ENCODE results near the gene CATSPERZ. TPM values are rescaled to one million over a fixed set of nuclear protein-coding genes. Genes with fewer than 3 reads are reported as not detected.
"Not testable (repeated sequence)": the region's sequence is repeated elsewhere in the genome, so short reads cannot be mapped to it uniquely, and the experiment has no call there.

CATSPERZ gene
- total RNA-seq, 2 experiments from 2014 or later = 0.39 TPM; not detected in 1

GRCh38 chr11:64323984-64324383, 23.8 kb downstream of the CATSPERZ start:
- H3K27me3 Mint-ChIP-seq; ATAC-seq; intact Hi-C loops (cut with DNase I, micrococcal nuclease); H3K9me3 Mint-ChIP-seq (ENCODE audit: low read depth); H3K27ac Mint-ChIP-seq; POLR2A ChIA-PET; H3K4me3 Mint-ChIP-seq; DNase-seq: not testable (repeated sequence)
- CTCF ChIA-PET = interaction anchor here (2.7 kb wide), 1 partner anchor 22 kb away, joined by 9 read pairs; no protein-coding TSS in a partner anchor
- H3K36me3 Mint-ChIP-seq (ENCODE audit: low read depth) = peaks cover 13% of the 10 kb centered on the region
- H3K4me1 Mint-ChIP-seq = peaks cover 12% of the 10 kb centered on the region

GRCh38 chr11:64324692-64325469, 24.7 kb downstream of the CATSPERZ start:
- Mint-ChIP-seq H3K4me3 (no peak overlapping the region), H3K27ac (no peak overlapping the region), H3K27me3 (no peaks in the 10 kb centered on the region), H3K4me1 (peaks cover 6% of the 10 kb centered on the region), H3K36me3 (ENCODE audit: low read depth) (peaks cover 13% of the 10 kb centered on the region), H3K9me3 (ENCODE audit: low read depth) (no peaks in the 10 kb centered on the region)
- ATAC-seq (no peak), DNase-seq (no peak)
- CTCF ChIA-PET = interaction anchor here (0.9 to 2.7 kb wide), 2 partner anchors 23 to 53 kb away, joined by 5 to 9 read pairs; no protein-coding TSS in a partner anchor
- POLR2A ChIA-PET = no interaction called here
- intact Hi-C loops (cut with DNase I, micrococcal nuclease) = no loop called here

- ChIA-PET POLR2A (no interaction called here), CTCF (interaction anchor here (0.9 kb wide), 1 partner anchor 683 kb away, joined by 4 read pairs; no protein-coding TSS in a partner anchor)
- Mint-ChIP-seq H3K27me3 (no peaks in the 10 kb centered on the region), H3K4me1 (peaks cover 9% of the 10 kb centered on the region), H3K36me3 (ENCODE audit: low read depth) (no peaks in the 10 kb centered on the region), H3K27ac (no peak overlapping the region), H3K4me3 (no peak overlapping the region), H3K9me3 (ENCODE audit: low read depth) (no peaks in the 10 kb centered on the region)
- intact Hi-C loops (cut with DNase I, micrococcal nuclease) = no loop called here
- ATAC-seq (no peak), DNase-seq (no peak)
Measured at GRCh38 chr11:64327375-64327774, 27.2 kb downstream of the CATSPERZ start.

GRCh38 chr11:64327993-64328392, 27.8 kb downstream of the CATSPERZ start:
- intact Hi-C loops (cut with DNase I, micrococcal nuclease) = no loop called here
- no peaks in the 10 kb centered on the region for H3K27me3 Mint-ChIP-seq
- no peaks in the 10 kb centered on the region for H3K9me3 Mint-ChIP-seq (ENCODE audit: low read depth)
- H3K4me1 Mint-ChIP-seq = peaks cover 9% of the 10 kb centered on the region
- H3K36me3 Mint-ChIP-seq (ENCODE audit: low read depth) = no peaks in the 10 kb centered on the region
- ChIA-PET POLR2A (no interaction called here), CTCF (no interaction called here)
- ATAC-seq = no peak
- no peak for DNase-seq
- no peak overlapping the region for H3K27ac Mint-ChIP-seq
- H3K4me3 Mint-ChIP-seq = no peak overlapping the region

GRCh38 chr11:64330888-64331287, 30.7 kb downstream of the CATSPERZ start:
- H3K4me1 Mint-ChIP-seq = peaks cover 17% of the 10 kb centered on the region
- no peaks in the 10 kb centered on the region for H3K9me3 Mint-ChIP-seq (ENCODE audit: low read depth)
- ChIA-PET POLR2A (interaction anchor here (0.6 to 1.4 kb wide), 2 partner anchors 11 to 13 kb away, joined by 3 to 9 read pairs; partner anchors contain the start of genes PRDX5 and TRMT112), CTCF (interaction anchor here (0.6 to 4.0 kb wide), 5 partner anchors 11 to 126 kb away, joined by 3 to 33 read pairs (median 4); partner anchors contain the start of genes PRDX5 and TRMT112)
- peaks cover 8% of the 10 kb centered on the region for H3K36me3 Mint-ChIP-seq (ENCODE audit: low read depth)
- ATAC-seq (no peak), DNase-seq (no peak)
- intact Hi-C loops (cut with DNase I, micrococcal nuclease) = loop anchor here in 1 of 2 experiments (1.0 kb wide), 1 partner anchor 13 kb away; the partner anchor contains the start of gene PRDX5
- no peak overlapping the region for H3K27ac Mint-ChIP-seq
- no peaks in the 10 kb centered on the region for H3K27me3 Mint-ChIP-seq
- H3K4me3 Mint-ChIP-seq = no peak overlapping the region

- no peaks in the 10 kb centered on the region for H3K27me3 Mint-ChIP-seq
- peak overlapping the region; percentile 43 for H3K27ac Mint-ChIP-seq
- H3K9me3 Mint-ChIP-seq (ENCODE audit: low read depth) = no peaks in the 10 kb centered on the region
- no peak overlapping the region for H3K4me3 Mint-ChIP-seq
- POLR2A ChIA-PET = interaction anchor here (0.6 to 1.4 kb wide), 4 partner anchors 10 to 125 kb away, joined by 3 to 9 read pairs (median 5); partner anchors contain the start of genes FERMT3, PRDX5 and TRMT112
- intact Hi-C loops (cut with DNase I, micrococcal nuclease) = loop anchor here in 1 of 2 experiments (1.0 kb wide), 1 partner anchor 13 kb away; the partner anchor contains the start of gene PRDX5
- CTCF ChIA-PET = interaction anchor here (0.6 to 4.0 kb wide), 9 partner anchors 11 to 127 kb away, joined by 3 to 33 read pairs (median 4); partner anchors contain the start of genes ESRRA, PRDX5 and TRMT112
- DNase-seq (peak; percentile 90), ATAC-seq (peak; percentile 85)
- H3K4me1 Mint-ChIP-seq = peaks cover 17% of the 10 kb centered on the region
- H3K36me3 Mint-ChIP-seq (ENCODE audit: low read depth) = peaks cover 8% of the 10 kb centered on the region
Measured at GRCh38 chr11:64331569-64332371, 31.6 kb downstream of the CATSPERZ start.

GRCh38 chr11:64333556-64333955, 33.4 kb downstream of the CATSPERZ start:
- intact Hi-C loops (cut with DNase I, micrococcal nuclease) = no loop called here
- no peak for DNase-seq
- POLR2A ChIA-PET = no interaction called here

GRCh38 chr11:64334764-64335735, 34.9 kb downstream of the CATSPERZ start:
- ATAC-seq = peak; percentile 71
- POLR2A ChIA-PET = no interaction called here

More at GRCh38 chr11:64333556-64333955, 33.4 kb downstream of the CATSPERZ start:
- H3K27ac Mint-ChIP-seq = no peak overlapping the region
- H3K9me3 Mint-ChIP-seq (ENCODE audit: low read depth) = no peaks in the 10 kb centered on the region
- H3K4me1 Mint-ChIP-seq = peaks cover 17% of the 10 kb centered on the region
- CTCF ChIA-PET = interaction anchor here (4.0 kb wide), 1 partner anchor 16 kb away, joined by 33 read pairs; the partner anchor contains the start of genes PRDX5 and TRMT112
- no peaks in the 10 kb centered on the region for H3K27me3 Mint-ChIP-seq
- no peak overlapping the region for H3K4me3 Mint-ChIP-seq
- peaks cover 14% of the 10 kb centered on the region for H3K36me3 Mint-ChIP-seq (ENCODE audit: low read depth)
- no peak for ATAC-seq

GRCh38 chr11:64337538-64338249, 37.5 kb downstream of the CATSPERZ start:
- intact Hi-C loops (cut with DNase I, micrococcal nuclease) = no loop called here
- Mint-ChIP-seq H3K27me3 (no peaks in the 10 kb centered on the region), H3K4me3 (no peak overlapping the region), H3K4me1 (peaks cover 36% of the 10 kb centered on the region), H3K36me3 (ENCODE audit: low read depth) (peaks cover 24% of the 10 kb centered on the region), H3K27ac (peak overlapping the region; percentile 21), H3K9me3 (ENCODE audit: low read depth) (no peaks in the 10 kb centered on the region)
- no peak for ATAC-seq
- ChIA-PET CTCF (interaction anchor here (0.6 to 1.2 kb wide), 5 partner anchors 17 to 1746 kb away, joined by 3 to 4 read pairs (median 4); partner anchors contain the start of genes PRDX5 and TUT1), POLR2A (interaction anchor here (1.1 kb wide), 1 partner anchor 20 kb away, joined by 3 read pairs; the partner anchor contains the start of gene PRDX5)
- DNase-seq = no peak

More at GRCh38 chr11:64334764-64335735, 34.9 kb downstream of the CATSPERZ start:
- CTCF ChIA-PET = interaction anchor here (0.9 kb wide), 1 partner anchor 12 kb away, joined by 3 read pairs; no protein-coding TSS in a partner anchor
- Mint-ChIP-seq H3K36me3 (ENCODE audit: low read depth) (peaks cover 14% of the 10 kb centered on the region), H3K4me1 (peaks cover 28% of the 10 kb centered on the region), H3K9me3 (ENCODE audit: low read depth) (no peaks in the 10 kb centered on the region), H3K4me3 (no peak overlapping the region), H3K27ac (no peak overlapping the region), H3K27me3 (no peaks in the 10 kb centered on the region)
- intact Hi-C loops (cut with DNase I, micrococcal nuclease) = loop anchor here in 1 of 2 experiments (1.0 kb wide), 1 partner anchor 17 kb away; the partner anchor contains the start of gene PRDX5
- DNase-seq = peak; percentile 76

GRCh38 chr11:64338716-64339115, 38.6 kb downstream of the CATSPERZ start:
- peak overlapping the region; percentile 94 for H3K27ac Mint-ChIP-seq
- POLR2A ChIA-PET = no interaction called here

More at GRCh38 chr11:64338716-64339115, 38.6 kb downstream of the CATSPERZ start:
- Mint-ChIP-seq H3K9me3 (ENCODE audit: low read depth) (no peaks in the 10 kb centered on the region), H3K36me3 (ENCODE audit: low read depth) (peaks cover 23% of the 10 kb centered on the region), H3K27me3 (no peaks in the 10 kb centered on the region), H3K4me1 (peaks cover 36% of the 10 kb centered on the region), H3K4me3 (peak overlapping the region; percentile 91)
- DNase-seq (no peak), ATAC-seq (no peak)
- CTCF ChIA-PET = no interaction called here
- intact Hi-C loops (cut with DNase I, micrococcal nuclease) = no loop called here
